NCI-H82 treated with DMSO at 0.1 percent for 48 hours (cell line): ENCODE measurements around the gene SLC6A8.
"Not testable (repeated sequence)": the region's sequence is repeated elsewhere in the genome, so short reads cannot be mapped to it uniquely, and the experiment has no call there.

ENCODE experiments used
- DNase-seq: peaks from one replicate; lab custom pipeline; 2025; ENCODE audit not compliant: unreplicated experiment; lab: John Stamatoyannopoulos, UW

Gene SLC6A8

DNA sequence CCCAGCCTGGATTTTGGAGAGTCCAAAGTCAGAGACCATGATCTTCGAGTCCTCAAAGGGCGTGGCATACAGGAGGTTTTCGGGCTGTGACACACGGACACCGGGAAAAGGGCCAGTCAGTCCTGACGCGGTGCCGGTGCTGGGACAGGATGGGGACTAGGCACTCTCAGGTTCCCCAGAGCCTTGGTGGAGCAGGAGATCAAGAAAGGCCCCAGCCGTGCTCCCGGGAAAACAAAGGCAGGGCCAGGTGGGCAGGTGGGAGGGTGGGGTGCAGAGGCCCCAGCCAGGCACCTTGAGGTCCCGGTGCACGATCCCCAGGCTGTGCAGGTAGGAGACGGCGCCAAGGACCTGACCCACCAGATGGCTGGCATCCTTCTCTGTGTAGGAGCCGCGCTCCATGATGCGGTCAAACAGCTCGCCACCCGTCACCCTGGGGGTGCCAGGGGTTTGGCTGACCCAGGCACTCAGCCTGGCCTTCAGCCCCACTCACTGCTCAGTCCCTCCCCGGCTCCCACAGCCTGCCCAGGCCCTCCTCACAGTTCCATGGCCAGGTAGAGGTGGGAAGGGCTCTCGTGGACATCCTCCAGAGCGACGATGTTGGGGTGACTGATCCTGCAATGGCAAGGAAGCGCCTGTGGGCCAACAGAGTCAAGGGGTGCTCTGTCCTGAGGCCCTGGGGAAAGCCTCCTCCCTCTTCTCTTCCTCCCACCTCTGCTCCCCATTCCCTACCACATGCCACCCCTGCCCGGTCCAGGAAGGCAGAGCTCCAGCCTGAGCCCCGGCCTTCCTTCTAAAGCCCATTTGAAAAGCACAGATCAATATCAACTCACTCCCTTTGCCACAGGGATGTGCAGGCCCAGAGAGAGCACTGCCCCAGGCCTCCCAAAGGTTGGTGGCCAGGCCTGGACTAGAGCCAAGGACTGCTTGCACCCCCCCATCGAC lies 15.9 kb upstream of the SLC6A8 start:
- no peak for DNase-seq

DNA sequence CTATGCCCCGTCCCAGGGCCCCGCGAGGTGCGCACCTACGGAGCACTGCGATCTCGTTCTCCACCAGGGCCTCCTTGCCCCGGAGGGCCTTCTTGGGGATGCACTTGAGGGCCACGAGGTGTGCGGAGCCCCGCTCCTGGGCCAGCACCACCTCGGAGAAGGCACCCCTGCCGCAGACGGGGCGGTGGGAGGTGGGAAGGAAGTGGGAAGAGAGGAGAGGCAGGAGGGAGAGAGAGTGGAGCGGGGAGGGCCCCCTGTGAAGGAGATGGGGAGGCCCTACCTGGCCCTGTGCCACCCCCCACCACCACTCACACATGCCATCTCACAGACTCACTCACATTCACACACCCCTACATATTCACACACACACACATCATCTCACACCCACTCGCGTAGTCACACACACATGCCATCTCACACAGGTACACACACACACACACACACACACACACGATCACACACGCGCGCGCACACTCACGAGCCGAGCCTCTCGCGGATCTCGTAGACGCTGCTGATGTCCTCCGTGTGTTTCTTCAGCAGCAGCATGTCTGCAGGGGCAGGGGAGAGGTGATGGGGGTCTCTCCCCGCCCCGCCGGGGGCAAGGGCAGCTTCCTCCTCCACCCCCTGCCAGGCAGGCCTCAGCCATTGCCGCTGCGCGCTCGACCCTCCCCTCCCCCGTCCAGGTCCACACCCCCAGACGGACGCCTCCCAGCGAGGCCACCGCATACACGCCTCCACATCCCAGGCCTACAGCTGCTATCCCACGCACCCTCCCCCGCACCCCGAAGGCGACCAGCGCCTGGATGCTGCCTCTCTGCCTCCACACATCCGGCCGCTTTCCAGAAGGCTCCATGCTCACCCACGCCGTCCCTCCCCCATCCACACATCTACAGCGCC lies 14.9 kb upstream of the SLC6A8 start:
- DNase-seq: no peak

GRCh38 chrX:153673428-153674218 lies 14.1 kb upstream of the SLC6A8 start, which contains the start of gene PNCK:
PNCK (minus strand) TSS chrX:153673813; CDS start chrX:153673076, 737 bp downstream.
- no peak for DNase-seq

GRCh38 chrX:153674219-153674851 lies 13.4 kb upstream of the SLC6A8 start:
- DNase-seq: no peak

DNA sequence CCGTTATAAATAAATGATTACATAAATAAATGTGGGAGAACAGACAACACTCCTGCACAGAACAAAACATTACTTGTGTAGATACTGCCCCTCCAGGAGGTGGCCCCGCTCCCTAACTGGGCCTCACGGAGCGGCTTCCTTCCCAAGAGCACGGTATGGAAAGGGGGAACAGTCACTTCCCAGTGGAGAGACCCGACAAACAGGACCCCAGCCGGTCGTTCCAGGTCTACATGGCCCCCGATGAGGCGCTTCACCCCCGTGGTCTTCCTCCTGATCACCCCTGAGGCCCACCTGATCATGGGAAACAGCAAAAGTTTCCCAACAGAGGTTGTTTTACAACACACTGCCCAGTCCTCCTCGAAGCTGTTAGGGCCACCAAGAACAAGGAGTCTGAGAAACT lies 6.6 kb upstream of the SLC6A8 start:
- no peak for DNase-seq

DNA sequence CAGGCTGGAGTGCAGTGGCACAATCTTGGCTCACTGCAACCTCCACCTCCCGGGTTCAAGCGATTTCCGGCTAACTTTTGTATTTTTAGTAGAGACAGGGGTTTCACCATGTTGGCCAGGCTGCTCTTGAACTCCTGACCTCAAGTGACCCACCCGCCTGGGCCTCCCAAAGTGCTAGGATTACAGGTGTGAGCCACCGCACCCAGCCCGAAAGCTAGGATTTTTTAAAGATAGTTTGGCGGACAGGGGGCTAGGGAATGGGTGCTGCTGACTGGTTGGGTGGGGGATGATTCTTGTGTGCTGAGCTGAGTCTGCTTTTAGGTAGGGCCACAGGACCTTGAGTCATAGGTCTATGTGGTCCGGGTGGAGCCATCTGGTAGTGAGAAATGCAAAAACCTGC lies 4.2 kb upstream of the SLC6A8 start:
- not testable (repeated sequence) for DNase-seq

- peak; percentile 7 for DNase-seq
Measured at GRCh38 chrX:153684467-153685155, 3.1 kb upstream of the SLC6A8 start.

DNA sequence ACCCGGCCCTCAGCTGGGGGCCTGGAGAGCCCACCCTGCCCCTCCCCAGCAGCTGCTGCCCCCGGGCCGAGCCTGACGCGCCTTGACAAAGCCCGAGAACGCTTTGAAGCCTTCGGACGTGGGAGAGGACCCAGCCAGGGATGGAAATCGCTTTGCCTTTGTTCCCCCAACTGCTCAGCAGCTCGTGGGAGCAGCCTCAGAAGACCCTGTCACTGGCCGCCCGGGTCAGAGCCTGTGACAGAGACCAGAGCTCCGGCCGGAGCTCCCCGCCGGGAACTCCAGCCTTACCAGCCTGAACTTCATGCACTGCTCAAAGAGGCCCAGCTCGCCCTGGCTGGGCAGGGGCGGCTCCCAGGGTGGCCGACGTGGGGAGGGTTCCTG lies 2.6 kb upstream of the SLC6A8 start:
- no peak for DNase-seq

DNA sequence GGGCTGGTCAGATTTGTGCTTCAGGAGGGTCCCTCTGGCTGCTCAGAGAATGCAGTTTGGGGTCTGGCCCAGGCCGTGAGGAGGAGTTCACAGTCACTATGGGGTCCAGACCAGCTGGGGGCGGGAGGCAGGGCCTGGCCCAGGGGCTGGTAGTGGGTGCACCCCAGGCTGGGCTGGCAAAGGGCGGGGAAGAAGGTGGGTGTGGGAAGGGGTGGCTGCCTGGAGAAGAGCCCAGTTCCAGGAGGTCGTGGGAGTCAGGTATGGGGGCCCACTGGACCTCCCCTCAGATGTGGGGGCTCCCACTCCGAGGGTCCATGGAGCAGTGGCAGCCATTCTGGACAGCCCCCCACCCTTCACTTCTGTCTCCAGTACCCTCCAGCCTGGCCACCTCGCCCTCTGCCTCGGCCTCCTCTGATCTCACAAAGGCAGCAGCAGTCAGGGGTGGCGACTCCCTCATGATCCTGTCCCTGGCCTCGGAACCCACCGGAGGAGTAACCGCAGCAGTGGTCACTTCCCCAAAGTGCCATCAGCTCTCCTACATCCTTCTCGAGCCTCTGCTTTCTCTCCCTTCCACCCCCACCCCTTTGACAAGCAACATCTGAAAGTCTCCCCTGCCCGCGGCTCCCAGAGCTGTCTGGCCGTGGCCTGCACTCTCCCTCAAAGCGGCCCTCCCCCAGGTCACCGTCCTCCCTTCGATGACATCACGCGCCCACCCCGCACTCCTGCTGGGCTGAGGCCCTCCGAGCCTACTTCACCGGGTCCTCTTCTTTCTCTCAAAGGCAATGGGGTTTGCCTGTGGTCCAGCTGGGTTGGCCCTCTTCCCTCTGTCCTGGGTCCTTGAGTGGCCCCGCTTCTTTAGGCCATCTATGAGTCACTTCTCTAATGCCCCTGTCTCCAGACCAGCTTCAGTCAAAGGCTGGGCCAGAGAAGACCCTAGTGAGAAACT lies 1.7 kb upstream of the SLC6A8 start:
- no peak for DNase-seq

- peak; percentile 42 for DNase-seq
Measured at GRCh38 chrX:153686711-153687110, 1.0 kb upstream of the SLC6A8 start.

DNA sequence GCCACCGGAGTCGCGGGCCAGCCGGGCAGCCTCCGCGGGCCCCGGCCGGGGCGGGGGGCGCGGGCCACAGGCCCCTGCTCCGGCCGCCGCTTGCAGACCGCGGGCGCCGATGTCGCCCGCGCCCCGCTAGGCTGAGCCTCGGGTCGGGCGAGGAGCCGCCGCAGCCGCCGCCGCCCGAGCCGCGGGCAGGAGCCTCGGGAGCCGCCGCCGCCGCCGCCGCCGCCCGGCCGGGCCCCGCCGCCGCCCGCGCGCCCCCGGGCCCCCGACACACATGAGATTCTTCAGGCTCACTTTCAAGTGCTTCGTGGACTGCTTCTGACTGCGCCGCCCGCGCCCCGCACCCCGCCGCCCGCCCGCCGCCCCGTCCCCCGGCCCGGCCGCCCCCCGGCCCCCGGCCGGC lies 345 bp downstream of the SLC6A8 start:
- DNase-seq: no peak

- no peak for DNase-seq
Measured at GRCh38 chrX:153688506-153688905, 780 bp downstream of the SLC6A8 start.

DNA sequence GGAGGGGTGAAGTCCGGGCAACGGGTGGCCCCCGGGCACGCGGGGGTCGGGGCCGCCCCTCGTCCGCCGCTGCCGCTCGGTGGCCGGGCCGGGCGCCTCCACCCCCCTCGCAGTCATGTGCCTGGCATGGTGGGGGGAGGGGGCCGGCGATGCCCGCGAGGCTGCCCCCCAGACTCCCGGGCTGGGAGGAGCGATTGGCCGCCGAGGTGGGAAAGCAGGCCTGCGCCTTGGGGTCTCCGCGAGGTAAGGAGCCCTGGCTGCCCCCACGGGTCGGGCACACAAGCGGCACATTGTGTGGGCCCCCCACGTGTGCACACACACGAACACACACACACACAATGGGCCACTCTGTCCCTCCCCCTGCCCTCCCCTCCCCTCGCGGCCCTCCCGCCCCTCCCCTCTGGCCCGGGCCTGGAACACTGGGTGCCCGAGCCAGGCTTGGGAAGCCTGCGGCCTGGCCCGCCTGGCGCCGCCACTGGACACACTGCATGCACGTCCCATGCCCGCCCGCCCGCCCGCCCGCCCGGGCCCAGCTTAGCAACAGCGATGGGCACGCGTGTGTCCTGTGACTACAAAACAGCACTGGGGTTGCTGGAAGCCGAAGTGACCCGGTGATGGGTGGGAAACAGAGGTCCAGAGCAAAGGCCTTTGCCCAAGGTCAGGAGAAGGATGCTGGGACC lies 1.3 kb downstream of the SLC6A8 start:
- DNase-seq: no peak

DNA sequence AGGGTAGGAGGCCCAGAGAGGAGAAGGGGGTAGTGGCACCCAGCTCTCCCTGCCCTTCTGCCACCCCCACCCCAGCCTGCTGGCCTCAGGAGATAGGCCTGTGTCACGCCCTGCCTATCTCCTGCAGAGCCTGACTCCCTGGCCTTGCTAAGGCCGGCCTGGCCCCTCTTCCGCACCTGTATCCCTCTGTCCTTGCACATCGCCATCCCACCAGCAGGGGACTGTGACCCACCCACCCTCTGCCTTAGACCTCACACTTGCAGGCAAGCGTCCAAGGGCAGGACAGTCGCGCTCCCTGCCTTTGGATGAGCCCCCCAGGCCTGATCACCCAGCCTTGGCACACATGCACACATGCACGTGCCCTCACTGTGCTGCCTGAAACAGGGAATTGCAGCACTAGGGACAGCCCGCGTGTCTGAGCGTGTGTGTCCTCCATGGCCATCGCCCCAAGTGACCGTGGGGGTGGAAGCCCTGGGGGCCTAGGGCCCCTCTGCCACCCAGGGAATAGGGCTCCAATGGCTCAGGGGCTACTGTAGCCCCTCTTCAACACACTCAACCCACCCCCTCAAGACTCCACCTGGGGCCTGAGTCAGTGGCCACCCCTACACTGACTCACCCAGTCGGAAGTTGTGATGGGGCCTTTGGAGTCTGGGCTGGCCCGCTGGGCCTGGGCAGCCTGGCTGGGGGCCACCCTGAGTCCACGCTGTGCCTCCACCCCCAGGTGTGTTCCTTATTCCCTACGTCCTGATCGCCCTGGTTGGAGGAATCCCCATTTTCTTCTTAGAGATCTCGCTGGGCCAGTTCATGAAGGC lies 2.1 kb downstream of the SLC6A8 start:
- no peak for DNase-seq

DNA sequence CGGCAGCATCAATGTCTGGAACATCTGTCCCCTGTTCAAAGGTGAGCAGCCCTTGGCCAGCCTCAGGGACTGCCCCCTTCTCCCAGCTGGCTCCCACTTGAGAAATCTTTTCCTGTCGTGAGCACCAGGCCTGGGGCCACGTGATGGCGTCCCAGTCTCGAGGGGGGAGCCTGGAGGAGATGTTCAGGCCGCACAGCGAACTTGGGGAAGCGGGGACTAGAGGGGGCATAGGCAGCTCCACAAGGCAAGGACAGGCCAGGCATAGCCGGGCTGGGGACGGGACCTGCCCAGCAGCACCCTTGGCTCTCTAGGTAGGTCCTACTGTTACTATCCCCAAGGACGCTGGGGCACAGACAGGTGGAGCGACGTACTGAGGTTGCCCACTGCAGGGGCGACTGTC lies 2.7 kb downstream of the SLC6A8 start:
- no peak for DNase-seq

DNA sequence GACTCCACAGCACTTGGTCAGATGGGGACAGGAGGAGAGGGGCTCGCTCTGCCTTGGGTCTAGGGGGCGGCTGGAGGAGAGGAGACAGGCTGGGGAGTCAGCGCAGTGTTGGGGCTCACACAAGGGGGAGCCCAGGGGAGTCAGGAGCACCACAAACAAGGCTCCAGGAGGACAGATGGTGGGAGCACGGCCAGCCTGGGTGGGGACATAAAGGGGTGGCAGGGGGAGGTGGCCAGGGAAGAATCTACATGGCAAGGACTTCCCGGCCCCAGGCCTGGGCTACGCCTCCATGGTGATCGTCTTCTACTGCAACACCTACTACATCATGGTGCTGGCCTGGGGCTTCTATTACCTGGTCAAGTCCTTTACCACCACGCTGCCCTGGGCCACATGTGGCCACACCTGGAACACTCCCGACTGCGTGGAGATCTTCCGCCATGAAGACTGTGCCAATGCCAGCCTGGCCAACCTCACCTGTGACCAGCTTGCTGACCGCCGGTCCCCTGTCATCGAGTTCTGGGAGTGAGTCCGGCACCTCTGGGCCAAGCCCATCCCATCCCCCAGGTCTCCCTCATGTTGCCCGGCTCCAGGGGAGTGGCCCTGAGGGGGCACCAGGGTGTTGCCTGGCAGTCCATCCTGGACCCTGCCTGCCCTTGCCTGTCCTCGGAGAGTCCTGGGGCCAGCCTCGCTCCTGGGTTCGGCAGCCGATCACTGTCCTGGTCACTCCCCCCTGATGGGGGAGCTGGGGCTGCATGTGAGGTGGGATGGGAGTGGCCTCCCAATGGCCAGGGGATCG lies 3.5 kb downstream of the SLC6A8 start:
- DNase-seq: not testable (repeated sequence)

DNA sequence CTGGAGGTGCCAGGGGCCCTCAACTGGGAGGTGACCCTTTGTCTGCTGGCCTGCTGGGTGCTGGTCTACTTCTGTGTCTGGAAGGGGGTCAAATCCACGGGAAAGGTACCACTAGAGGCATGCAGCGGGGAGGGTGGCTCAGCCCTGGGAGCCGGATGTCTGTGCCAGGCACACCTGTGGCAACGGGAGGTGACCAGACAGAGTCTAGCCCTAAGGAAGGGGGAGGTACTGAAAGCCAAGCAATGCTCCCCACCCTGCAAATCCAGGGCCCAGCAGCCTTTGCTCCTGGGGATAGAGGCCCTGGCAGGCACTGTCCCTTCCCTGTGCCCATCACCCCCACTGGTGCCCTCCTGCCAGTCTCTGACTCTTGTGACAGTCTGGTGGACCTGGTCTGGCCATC lies 4.3 kb downstream of the SLC6A8 start:
- DNase-seq: no peak
